GM21367 (cell line): Measurements from ENCODE around the gene ABCA9.

Source experiments
- ATAC-seq: cut with Tn5 transposase; IDR thresholded peaks from one replicate; pipeline ENCODE4 v1.9.1; 2021; ENCODE audit not compliant: unreplicated experiment

Gene ABCA9

DNA sequence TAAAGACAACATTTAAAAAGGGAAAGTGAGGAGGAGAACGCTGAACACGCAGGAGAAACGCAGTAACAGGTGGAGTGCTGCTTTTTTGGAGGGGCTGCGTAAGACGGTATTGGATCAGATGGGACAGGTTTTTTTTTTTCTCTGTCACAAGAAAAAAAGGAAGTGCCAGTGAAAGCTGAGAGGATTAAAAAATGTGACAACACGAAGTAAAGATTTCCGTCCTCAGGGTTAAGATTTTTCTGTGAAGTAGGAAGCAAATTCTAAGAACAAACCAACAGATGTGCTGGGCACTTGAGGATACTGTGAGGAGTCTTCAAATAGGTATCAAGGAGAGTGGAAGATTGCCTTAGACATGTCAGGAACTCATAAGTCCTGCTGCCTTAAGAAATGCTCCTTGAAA lies 5.8 kb upstream of the ABCA9 start:
- no peak for ATAC-seq

DNA sequence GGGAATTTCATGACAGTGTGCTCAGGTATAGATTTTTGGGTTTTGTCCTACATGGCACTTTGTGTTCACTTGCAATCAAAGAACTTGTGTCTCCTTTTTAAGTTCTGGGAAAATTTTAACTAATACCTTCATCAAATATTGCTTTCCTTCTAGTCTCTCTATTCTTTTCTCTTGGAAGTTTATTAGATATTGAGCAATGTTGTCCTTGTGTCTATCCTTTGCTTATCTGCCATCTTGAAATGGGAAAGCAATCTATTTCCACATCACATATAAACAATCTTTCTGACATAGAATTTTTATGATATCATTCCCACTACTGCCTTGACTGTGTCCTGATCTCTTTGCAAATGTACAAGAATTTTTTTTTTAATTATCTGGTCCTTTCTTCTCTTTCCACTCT lies 4.4 kb upstream of the ABCA9 start:
- no peak for ATAC-seq

DNA sequence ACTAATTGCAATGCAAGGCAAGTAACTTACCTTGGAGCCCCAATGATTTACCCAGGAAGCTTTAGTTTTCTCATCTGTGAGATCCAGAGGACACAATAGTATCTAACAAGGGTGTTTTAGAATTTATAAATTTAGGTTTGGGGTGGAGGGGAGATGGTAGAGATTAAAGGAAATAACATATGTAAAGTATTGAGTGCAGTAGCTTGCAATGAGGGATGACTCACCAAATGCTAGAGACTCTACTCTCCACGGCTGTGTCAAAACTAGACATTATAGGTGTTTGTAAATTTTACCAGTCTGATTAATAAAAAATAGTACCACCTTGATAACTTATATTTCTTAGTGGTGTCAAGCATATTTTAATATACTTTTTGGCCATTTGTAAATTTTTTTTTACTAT lies 3.7 kb upstream of the ABCA9 start:
- ATAC-seq, result no peak

DNA sequence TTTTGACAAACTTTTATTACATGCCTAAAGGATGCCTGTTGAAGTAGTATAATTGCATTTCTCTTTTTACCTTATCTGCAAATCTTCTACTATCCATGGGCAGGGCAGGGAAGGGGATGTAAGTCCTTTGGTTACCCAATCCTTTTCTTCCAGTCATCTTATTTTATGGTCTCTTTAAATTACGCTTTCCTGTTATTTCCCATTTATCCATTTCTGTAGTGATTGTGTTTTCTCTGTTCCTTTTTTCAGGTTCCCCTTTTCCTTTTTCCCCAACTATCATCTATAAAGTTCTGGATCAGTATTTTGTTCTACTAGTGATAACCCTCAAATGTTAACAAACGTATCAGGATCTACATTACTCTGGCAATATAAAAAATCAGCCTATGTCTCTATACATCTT lies 3.3 kb upstream of the ABCA9 start:
- ATAC-seq, result no peak

DNA sequence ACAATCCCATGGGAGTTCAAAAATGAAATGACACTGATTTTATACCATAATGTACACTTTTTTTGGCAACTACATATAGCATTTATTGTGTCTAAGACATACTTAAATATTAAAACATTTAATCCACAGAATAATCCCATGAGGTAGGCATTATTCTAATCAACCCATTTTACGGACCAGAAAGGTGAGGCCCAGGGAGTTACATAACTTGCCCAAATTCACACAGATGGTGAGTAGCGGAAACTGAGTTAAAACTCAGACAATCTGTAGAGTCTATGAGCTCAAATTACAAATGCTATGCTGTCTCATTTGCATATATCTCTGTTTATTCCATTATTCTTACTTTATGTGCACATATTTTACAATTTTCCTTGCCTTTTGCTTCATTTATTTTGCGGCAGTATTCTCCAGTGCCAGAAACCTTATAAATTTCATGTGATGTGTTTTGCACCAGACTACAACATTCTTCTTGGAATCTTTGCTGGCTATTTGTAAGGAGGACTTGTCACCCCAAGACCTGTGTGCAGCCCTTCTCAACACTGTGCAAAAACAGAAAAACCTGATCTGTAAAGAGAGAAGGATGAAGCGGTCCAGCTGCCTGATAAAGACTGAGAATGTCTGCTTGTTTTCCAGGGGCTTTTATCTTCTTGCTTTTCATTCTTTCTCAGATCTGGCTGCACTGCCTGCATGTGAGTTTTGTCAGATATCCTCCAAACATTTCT lies 2.3 kb upstream of the ABCA9 start:
- no peak for ATAC-seq

DNA sequence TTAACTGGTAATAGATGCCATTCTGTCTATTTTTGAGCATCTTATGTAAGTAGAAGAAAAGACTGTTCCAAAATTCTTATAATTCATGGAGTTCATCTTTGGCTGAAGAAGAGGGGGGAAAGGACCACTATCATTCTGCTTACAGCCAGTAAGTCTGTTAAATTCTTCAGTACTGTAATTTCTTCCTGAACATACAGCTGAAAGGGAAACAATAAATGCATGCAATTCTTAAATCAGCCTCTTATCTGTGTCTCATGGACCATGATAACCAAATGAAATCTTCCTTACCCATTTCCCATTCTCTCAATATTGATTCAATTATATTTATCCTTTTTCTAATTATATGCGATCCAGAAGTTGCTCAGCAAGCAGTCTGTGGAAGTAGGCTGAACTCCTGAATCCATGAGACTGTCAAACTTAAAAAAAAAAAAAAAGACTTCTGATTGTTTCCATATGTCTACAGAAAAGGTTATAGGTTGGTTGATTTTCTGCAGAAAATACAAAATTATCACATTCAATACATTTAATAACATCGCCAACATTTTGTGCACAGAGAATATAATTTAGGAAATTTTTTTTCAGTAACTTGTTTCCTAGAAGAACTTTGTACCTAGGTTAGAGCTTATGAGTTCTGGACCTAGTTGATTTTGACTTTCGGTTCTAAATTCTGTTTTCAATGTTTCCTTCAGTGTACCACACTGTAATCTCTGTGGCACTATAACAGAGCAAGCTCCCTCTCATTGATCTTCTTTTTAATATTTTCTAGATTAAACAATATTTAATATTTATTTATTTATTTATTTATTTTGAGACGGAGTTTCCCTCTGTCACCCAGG lies 1.2 kb upstream of the ABCA9 start:
- no peak for ATAC-seq

DNA sequence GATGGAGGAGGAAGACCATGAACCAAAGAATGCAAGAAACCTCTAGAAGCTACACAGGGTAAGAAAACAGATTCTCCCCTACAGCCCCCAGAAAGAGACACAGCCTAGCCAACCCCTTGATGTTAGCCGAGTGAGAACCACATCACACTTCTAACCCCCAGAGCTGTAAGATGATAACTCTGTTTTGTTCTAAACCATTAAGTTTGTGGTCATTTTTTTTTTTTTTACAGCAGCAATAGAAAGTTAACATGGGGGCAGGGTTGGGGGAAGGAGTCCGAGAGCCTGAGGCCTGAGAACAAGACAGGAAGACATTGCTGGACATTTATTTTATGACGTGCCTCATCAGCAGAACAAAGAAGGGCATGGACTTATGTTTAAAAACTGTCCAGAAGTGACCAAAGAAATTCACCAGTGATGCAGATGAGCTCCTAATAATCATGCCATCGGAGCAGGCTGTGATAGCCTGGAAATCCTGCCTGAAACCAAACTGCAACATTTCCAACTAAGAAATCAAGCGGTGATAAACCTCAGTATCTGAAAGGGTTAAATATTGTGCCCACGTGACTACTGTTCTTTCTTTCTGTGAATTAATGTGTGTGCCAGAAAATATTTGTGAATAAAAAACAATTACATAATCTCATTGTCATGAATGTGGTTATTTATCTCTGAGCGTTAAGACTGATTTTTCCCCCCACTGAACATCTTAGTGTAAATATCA lies 1.1 kb downstream of the ABCA9 start:
- no peak for ATAC-seq

DNA sequence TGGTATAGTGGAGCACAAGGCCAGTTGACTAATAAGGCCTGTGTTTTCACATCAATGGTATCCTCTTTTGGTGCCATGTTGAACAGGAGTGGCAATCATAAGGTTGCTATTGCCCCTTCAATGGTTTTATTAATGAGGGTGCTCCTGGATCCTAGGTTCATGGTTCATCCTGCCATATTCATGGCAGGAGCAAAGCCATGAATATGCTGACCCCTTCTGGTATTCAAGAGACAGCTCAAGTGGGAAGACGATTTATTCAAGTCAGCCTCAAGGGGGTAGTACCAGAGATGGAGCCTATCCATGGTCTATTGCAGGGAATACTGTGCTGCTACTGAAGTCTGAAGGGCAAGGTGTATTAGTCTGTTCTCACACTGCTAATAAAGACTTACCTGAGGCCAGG lies 2.6 kb downstream of the ABCA9 start:
- no peak for ATAC-seq

DNA sequence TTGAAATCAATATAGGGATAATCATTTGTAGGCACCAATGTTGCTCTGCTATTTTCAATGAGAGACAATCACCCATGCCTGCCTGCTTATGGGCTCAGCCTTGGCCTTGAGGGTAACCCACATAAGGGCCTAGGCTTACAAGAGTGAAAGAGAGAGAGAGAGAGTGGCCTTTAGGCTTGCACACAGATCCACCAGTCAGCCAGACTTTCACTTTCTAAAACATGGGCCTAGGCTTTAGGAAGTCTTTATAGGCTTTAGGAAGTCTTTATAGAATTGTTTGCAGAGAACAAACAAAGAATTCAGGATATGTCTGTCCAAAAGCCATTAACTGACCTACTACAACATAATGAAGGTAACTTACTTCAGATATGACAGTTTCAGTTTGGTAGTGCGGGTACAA lies 3.4 kb downstream of the ABCA9 start:
- ATAC-seq, result no peak

DNA sequence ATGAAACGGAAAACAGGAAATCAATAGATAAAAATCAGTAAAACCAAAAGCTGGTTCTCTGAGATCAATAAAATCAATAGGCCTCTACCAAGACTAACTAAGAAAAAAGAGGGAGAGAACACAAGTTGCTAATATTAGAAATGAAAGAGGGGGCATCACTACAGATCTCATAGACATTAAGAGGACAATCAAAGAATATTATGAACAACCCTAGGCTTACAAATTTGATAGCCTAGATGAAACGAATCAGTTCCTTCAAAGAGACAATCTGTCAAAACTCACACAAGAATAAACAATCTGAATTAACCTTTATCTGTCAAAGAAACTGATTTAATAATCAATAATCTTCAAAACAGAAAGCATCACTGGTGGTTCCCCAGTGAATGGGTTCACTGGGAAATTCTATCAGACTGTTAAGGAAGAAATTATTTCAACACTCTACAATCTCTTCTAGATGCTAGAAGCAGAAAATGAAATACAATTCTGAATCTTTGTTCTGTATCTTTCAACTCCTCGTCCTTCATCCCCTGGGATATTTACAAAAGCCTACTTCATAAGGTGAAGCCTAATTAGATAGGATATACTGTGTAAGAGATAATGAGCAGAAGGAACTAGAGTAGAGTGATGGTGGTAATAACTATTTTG lies 4.4 kb downstream of the ABCA9 start:
- no peak for ATAC-seq

DNA sequence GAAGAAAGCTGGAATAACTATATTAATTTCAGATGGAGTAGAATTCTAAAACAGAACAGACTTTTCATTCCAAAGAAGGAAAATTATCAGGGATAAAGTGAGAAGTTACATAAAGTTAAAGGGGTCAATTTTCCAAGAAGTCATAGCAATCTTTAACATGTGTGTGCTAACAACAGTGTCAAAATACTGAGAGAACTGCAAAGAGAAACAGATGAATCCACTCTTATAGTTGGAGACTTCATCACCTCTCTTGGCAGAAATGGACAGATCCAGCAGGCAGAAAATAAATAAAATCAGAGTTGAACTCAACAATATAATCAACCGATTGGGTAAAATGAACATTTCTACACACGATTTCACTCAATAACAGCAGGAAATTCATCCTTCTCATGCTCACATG lies 5.4 kb downstream of the ABCA9 start:
- no peak for ATAC-seq

DNA sequence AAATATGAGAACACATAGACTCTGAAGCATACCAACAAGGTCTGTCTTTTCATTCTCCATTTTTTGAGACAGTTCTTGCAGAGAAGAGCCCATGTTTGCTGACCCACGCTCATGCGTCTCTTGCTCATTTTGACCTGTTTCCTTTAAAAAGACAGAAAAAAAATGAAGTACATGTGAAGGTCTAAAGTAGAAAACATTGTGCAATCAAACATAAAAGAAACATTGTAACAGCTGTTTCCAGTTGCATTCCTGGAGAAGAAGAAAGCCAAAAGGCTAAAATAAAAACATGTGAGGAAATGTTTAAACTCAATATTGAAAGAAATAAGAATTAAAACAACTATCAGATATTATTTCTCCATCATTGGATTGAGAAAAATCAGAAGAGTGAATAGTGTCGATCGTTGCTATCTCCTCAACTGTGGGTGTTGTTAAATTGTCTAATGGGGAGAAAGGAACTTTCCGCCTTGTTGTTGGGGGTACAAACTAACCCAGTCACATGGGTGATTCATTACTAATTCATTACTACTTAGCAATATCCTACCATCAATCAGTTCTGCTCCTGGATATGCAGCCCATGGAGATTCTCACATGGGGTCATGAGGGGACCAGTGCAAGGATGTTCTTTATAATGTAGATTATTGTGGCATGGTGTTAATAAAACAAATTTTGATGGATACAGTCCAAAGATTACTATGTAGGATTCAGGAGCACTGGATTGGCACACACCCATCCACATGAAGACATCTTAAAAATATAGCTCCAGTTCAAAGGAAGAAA lies 9.5 kb downstream of the ABCA9 start:
- no peak for ATAC-seq

DNA sequence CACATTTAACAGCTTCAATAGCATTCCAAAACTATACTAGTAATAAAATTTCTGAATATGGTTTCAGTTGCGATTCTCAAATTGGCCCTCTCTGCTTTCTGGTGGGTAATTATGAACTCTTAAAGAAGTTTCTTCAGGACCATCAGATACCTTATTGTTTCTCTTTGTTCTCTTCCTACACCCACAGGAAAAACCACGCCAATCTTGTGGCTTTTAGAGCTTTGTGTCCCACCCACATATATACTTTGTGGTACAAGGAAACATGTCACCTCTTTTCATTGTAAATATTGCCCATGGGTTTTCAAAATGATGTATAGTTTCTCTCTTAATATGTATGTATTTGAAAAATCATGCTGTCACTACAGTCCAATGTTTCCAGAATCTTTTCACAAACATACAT lies 12.1 kb downstream of the ABCA9 start:
- ATAC-seq, result no peak

DNA sequence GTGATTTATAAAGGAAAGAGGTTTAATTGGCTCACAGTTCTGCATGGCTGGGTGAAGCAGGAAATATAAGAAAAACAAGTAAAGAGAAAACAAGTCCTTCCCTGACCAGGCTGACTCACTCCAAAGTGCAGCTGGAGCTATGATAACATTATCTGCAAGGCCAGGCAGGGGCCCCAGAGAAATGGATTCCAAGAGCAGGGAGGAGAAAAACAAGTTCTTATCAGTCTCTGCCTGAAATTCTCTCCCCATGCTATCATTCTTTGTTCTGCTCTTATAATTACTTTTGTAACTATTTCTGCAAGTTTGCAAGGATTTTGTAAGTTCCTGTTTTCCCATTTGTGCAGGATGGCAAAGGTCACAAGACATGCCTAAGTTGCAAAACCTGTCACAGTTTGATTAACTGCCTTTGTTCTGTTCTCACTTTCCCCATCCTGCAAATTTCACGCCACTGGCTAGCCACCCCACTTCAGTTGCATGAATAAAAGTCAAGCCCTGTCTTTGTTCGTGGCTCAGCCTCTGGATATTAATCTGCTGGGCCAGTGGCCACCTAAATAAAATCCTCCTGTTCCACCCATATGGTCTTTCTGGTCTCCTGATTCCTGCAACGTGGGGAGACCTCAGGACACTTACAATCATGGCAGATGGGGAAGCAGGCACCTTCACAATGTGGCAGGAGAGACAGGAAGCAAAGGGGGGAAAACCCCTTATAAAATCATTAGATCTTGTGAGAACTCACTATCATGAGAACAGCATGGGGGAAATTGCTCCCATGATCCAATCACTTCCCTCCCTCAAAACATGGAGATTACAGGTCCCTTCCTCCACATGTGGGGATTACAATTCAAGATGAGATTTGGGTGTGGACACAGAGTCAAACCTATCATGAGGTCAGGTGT lies 13.1 kb downstream of the ABCA9 start:
- ATAC-seq, result no peak

DNA sequence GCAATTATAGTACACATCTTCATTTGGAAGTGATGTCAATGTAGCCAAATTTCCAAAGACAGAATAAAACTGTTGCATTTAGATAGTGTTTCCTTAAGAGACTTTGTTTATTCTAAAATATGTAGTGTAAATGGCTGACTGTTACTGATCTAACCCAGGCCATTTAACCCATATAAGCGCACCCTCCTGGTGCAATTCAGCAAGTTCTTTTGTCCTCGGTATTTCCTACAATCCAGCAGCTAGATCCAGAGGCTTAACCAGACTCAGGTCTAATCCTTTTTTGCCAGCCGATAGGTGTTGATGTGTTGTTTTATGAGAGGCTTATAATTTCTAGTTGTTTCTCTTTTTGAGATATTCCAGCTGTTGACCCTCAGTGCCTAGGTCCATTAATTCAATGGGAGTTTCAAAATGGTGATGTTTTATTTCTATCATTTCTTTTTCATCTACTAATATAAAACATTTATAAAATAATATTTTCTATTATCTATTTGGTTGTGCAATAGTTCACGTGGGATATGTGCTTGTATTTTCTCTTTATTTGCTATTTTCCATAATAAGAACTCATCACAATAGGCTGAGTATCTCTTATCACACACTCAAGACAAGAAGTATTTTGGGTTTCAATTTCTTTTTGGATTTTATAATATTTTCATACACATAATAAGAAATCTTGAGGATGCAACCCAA lies 14.5 kb downstream of the ABCA9 start:
- ATAC-seq, result no peak

DNA sequence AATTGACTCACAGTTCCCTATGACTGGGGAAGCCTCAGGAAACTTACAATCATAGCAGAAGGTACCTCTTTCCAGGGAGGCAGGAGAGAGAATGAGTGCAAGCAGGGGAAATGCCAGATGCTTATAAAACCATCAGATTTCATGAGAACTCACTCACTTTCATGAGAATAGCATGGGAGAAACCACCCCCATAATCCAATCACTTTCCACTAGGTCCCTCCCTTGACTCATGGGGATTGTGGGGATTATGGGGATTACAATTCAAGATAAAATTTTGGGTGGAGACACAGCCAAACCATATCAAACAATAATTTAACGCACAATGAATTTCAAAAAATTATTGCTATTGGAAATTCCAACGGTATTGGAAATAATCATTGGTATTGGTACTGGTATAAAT lies 15.1 kb downstream of the ABCA9 start:
- ATAC-seq, result no peak

DNA sequence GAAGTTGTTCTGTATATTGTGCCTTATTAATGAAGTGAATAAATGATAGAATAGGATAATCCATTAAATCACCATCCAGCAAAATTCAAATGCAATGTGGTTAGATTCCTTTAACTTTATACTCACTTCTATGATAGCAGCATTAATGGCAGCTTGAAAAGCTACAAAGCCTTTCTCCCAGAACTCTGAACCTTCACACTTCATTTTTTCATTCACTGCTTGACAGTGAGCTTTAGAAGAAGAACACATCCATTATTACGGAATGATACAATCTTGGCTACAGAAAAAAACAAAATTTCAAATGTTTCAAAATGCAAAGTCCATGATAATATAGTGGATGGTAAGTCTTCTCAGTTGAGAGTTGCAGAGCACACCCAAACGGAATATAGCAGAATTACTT lies 16.4 kb downstream of the ABCA9 start:
- no peak for ATAC-seq

DNA sequence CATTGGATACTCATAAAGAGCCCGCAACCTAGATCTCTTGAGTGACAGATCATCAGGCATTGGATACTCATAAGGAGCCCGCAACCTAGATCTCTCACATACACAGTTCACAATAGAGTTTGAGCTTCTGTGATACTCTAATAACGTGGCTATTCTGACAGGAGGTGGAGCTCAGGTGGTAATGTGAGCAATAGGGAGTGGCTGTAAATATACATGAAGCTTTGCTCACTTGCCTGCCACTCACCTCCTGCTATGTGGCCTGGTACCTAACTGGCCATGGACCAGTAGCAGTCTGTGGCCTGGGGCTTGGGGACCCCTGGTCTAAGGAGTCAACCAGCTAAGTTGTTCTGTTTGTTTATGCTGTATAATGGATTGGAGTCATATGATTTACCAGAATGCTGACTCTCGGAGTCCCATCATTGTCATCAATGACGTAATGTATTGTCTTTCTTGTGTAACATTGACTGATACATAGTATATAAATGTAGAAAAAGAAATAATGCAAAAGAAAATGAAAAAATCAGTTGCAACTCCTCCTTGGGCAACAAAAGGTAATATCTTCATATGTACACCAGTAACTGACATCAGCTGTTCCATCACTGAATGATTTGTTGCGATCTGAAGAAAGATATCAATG lies 17.5 kb downstream of the ABCA9 start:
- ATAC-seq, result no peak

DNA sequence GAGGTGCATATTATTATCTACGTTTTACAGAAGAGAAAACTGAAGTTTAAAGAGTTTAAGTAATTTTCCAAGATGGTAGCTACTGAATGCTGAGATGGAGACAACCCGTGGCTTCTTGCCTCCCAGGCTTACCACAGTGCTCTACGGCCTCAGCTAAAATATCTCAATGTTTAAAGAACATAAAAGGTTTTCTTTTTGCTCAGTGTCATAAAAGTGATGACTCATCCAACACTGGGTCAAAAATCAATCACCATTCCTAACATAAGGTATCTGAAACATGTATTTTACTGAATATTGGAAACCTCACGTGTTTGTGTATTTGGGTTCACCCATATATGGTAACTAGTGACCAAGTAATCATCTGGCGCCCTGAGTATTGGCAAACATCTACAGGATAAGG lies 18.4 kb downstream of the ABCA9 start:
- no peak for ATAC-seq
